ENCODE measurements around the gene RGS8.
A peak's percentile ranks its signal among the peaks of the same experiment; 100 is the strongest.

The RGS8 gene

GRCh38 chr1:182670032-182670749, 14.2 kb downstream of the RGS8 start:
- no peak for DNase-seq

GRCh38 chr1:182669266-182669665, 15.1 kb downstream of the RGS8 start:
- no peak for DNase-seq

GRCh38 chr1:182668521-182669054, 15.8 kb downstream of the RGS8 start:
- DNase-seq = no peak

- DNase-seq = no peak
Measured at GRCh38 chr1:182667848-182668505, 16.4 kb downstream of the RGS8 start.

GRCh38 chr1:182666706-182667105, 17.7 kb downstream of the RGS8 start:
- no peak for DNase-seq

GRCh38 chr1:182664296-182664695, 20.1 kb downstream of the RGS8 start:
- DNase-seq = no peak

- DNase-seq = no peak
Measured at GRCh38 chr1:182662956-182663355, 21.4 kb downstream of the RGS8 start.

- no peak for DNase-seq
Measured at GRCh38 chr1:182662121-182662890, 22.1 kb downstream of the RGS8 start.

GRCh38 chr1:182658055-182658454, 26.3 kb downstream of the RGS8 start:
- no peak for DNase-seq

- DNase-seq = no peak
Measured at GRCh38 chr1:182656842-182657397, 27.5 kb downstream of the RGS8 start.

GRCh38 chr1:182653986-182654385, 30.4 kb downstream of the RGS8 start:
- no peak for DNase-seq

GRCh38 chr1:182652933-182653332, 31.5 kb downstream of the RGS8 start:
- no peak for DNase-seq

GRCh38 chr1:182651339-182651724, 33.1 kb downstream of the RGS8 start:
- DNase-seq = no peak

- DNase-seq = no peak
Measured at GRCh38 chr1:182650678-182651338, 33.6 kb downstream of the RGS8 start.

GRCh38 chr1:182649041-182649440, 35.3 kb downstream of the RGS8 start:
- no peak for DNase-seq

GRCh38 chr1:182646739-182647138, 37.6 kb downstream of the RGS8 start:
- DNase-seq = no peak

GRCh38 chr1:182644886-182645285, 39.5 kb downstream of the RGS8 start:
- peak; percentile 27 for DNase-seq

GRCh38 chr1:182643699-182644098, 40.7 kb downstream of the RGS8 start:
- DNase-seq = no peak

GRCh38 chr1:182642461-182642860, 41.9 kb downstream of the RGS8 start:
- no peak for DNase-seq

- DNase-seq = no peak
Measured at GRCh38 chr1:182641561-182641960, 42.8 kb downstream of the RGS8 start.

GRCh38 chr1:182639330-182639729, 45.1 kb downstream of the RGS8 start:
- DNase-seq = no peak

GRCh38 chr1:182637769-182638168, 46.6 kb downstream of the RGS8 start:
- no peak for DNase-seq

GRCh38 chr1:182635871-182636270, 48.5 kb downstream of the RGS8 start:
- no peak for DNase-seq

Measured in NCI-H187 treated with DMSO at 0.1 percent for 48 hours (cell line).